Stimulated activated naive CD4-positive, alpha-beta T cell (primary cell): ENCODE measurements around the gene MCM3AP.
"Not testable (repeated sequence)": the region's sequence is repeated elsewhere in the genome, so short reads cannot be mapped to it uniquely, and the experiment has no call there.

ENCODE experiments used
- DNase-seq, 6 experiments: peaks; one replicate each; lab custom pipeline; 2025; lab: John Stamatoyannopoulos, UW

Gene MCM3AP

DNA sequence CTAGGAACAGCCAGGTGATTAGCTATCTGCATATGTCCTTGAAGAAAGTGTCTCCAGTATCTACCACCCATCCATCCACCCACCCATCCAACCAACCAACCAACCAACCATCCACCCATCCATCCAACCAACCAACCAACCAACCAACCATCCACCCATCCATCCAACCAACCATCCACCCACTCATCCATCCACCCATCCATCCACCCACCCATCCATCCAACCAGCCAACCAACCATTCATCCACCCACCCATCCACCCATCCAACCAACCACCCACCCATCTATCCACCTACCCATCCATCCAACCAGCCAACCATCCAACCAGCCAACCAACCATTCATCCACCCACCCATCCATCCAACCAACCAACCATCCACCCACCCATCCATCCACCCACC lies 26.2 kb upstream of the MCM3AP start:
- DNase-seq: no peak

DNA sequence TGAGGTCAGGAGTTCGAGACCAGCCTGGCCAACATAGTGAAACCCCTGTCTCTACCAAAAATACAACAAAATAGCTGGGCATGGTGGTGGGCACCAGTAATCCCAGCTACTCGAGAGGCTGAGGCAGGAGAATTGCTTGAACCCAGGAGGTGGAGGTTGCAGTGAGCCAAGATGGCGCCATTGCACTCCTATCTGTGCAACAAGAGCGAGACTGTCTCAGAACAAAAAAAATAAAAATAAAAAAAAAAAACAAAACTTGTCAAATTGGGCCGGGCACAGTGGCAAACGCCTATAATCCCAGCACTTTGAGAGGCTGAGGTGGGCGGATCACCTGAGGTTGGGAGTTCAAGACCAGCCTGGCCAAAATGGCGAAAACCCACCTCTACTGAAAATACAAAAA lies 24.8 kb upstream of the MCM3AP start:
- not testable (repeated sequence) for DNase-seq

- DNase-seq: no peak
Measured at GRCh38 chr21:46308431-46308830, 23.0 kb upstream of the MCM3AP start.

DNA sequence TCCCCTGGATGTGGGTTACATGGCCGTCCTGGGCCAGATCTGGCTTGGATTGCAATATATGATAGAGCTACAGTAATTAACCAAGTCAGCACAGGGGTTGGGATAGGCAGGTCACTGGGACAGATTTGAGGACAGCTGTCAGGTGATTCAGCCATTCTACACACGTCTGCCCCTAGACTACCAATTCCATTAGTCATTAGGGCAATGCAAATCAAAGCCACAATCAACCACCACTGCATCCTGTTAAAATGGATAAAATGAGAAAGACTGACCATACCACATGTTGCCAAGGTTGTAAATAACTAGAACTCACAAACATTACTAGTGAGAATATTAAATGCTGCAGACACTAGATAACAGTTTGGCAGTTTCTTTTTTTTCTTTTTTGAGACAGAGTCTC lies 22.2 kb upstream of the MCM3AP start:
- DNase-seq: no peak

- DNase-seq: no peak
Measured at GRCh38 chr21:46304955-46305354, 19.5 kb upstream of the MCM3AP start.

DNA sequence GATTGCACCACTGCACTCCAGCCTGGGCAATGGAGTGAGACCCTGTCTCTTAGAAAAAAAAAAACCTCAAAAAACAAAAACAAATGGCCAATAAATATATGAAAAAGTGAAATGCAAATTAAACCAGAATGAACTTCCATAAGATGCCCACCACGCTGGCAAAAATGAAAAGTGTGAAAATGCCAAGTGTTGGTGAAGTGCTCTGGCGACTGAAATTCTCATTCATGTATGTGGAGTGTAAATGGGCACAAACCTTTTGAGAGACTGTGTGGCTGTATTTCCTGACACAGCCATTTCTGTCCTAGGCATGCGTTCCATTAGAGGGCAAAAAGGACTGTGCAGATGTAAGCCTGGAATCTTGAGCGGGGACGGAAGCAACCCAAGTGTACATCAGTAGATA lies 19.0 kb upstream of the MCM3AP start:
- DNase-seq: no peak

- DNase-seq: no peak
Measured at GRCh38 chr21:46301759-46302158, 16.3 kb upstream of the MCM3AP start.

- DNase-seq: no peak
Measured at GRCh38 chr21:46299167-46299566, 13.8 kb upstream of the MCM3AP start.

DNA sequence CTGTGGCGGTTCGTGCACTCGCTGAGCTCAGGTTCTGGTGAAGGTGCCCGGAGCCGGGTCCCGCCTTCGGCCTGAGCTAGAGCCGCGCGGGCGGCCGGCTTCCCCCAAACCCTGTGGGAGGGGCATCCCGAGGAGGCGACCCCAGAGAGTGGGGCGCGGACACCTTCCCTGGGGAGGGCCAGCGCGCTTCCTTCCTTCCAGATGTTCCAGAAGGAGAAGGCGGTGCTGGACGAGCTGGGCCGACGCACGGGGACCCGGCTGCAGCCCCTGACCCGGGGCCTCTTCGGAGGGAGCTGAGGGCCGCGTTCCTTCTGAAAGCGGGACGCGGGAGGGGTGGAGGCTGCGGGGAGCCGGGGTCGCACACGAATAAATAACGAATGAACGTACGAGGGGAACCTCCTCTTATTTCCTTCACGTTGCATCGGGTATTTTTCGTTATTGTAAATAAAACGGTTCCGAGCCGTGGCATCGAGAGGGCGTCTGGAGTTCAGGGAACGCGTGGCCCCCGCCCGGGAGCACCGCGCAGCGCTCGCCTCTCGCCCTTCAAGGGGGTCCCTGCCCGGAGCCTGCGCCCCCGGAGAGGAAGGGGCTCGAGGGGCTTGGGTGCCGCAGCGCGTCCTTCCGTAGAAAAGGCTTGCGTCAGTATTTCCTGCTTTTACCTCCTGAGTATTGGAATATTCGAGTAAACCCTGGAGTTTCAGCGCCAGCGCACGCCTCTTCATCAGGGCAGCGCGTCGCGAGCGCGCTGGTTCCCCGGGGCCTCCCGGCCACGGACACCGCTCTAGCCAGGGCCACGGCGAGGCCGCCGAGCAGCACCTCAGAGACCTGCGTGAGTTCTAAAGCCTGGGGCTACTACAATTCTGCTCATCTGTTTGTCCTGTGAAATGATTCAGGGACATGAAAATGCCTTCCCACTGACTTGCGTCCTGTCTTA lies 12.2 kb upstream of the MCM3AP start:
- DNase-seq: peak in 1 of 6 experiments; percentile 14

- peak in 3 of 6 experiments; percentile 5 to 49 (median 18) for DNase-seq
Measured at GRCh38 chr21:46295996-46296752, 10.8 kb upstream of the MCM3AP start.

GRCh38 chr21:46295177-46295770 lies 9.9 kb upstream of the MCM3AP start:
- no peak for DNase-seq

DNA sequence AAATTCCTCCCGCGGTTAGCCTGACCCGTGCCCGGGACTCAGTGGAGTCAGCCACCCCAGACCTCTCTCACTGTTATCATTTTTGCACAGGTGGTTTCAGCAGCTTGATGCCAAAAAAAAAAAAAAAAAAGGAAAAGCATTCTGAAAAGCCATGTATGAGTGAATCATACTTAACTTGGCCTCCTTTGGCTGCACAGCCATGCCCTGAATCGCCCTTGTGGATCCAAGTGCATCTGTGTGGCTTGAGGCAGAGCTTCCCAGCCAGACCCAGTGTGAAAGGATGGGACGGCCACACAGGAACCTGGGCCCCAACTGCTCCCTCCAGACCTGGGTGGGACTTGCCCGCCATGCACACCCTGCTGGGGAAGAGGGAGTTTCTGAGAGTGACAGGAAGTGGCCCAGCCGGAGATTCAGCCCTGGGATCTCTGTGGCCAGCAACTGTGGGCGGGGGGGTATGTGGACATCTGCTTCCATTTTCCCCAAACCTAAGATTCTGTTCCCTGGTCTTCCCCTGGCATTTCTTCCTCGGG lies 9.3 kb upstream of the MCM3AP start:
- no peak for DNase-seq

- no peak for DNase-seq
Measured at GRCh38 chr21:46291561-46291960, 6.2 kb upstream of the MCM3AP start.

GRCh38 chr21:46289655-46290179 lies 4.3 kb upstream of the MCM3AP start:
- no peak for DNase-seq

GRCh38 chr21:46287541-46287940 lies 2.1 kb upstream of the MCM3AP start:
- no peak for DNase-seq

GRCh38 chr21:46286648-46287002 lies 1.2 kb upstream of the MCM3AP start:
- peak in 1 of 6 experiments; percentile 37 for DNase-seq

- peak; percentile 60 to 82 (median 74) for DNase-seq
Measured at GRCh38 chr21:46285761-46286647, 593 bp upstream of the MCM3AP start, which contains the start of gene YBEY. YBEY (plus strand) TSS chr21:46286342; CDS start chr21:46286914, 572 bp downstream.

DNA sequence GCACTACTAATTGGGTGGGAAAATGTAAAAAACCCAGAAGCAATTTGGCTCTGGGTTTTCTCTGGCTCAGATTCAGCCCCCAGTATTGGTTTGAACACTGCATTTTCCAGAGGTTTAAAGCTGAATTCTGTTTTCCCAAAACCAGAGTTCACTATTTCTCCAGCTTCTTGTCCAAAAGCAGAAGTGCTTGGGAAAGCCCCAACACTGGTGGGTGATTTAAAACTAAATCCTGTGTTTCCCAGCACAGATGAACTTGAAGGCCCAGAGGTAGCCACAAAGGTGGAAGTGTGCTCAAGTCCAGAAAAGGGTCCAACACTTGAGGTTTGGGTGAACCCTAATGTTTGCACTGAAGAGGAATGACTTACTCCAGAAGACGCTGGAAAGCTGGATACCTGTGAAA lies 678 bp downstream of the MCM3AP start:
- no peak for DNase-seq

GRCh38 chr21:46284077-46284644 lies 1.2 kb downstream of the MCM3AP start:
- no peak for DNase-seq

DNA sequence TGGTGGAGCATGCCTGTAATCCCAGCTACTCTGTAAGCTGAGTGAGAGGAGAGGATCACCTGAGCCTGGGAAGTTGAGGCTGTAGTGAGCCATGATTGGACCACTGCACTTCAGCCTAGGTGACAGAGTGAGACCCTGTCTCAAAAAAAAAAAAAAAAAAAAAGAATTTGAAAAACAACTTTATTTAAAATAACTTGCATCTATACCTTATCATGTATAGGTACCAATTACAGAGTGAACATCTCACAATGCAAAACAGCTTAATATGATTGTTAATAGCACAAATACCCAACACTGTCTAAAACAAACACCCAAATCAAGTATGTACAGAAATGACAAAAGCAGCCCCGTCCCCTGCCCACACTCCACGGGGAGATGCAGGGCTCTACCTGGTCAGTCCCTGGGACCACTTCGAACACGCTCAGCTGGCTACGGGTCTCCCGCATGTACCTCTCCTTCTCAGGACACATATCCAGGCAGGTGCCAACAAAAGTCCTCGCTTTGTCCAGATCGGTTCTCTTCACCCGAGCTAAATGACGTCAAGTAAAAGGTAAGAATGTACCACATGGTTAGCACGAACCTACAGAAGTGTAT lies 10.5 kb downstream of the MCM3AP start:
- no peak for DNase-seq
